HG03175 (cell line): Measurements from ENCODE around the gene CXADR.
A peak's percentile ranks its signal among the peaks of the same experiment; 100 is the strongest.

Source experiments
- ATAC-seq: cut with Tn5 transposase; IDR thresholded peaks from one replicate; pipeline ENCODE4 v1.9.1; 2021; ENCODE audit warnings: mild to moderate bottlenecking, moderate library complexity; ENCODE audit not compliant: unreplicated experiment

The CXADR gene

GRCh38 chr21:17585875-17586450, 73.1 kb downstream of the CXADR start:
- ATAC-seq, result no peak

- ATAC-seq, result no peak
Measured at GRCh38 chr21:17590430-17590829, 77.6 kb downstream of the CXADR start.

- no peak for ATAC-seq
Measured at GRCh38 chr21:17597680-17598079, 84.8 kb downstream of the CXADR start.

- ATAC-seq, result peak; percentile 84
Measured at GRCh38 chr21:17598437-17598836, 85.6 kb downstream of the CXADR start.

- ATAC-seq, result no peak
Measured at GRCh38 chr21:17602874-17603273, 90.0 kb downstream of the CXADR start.

- no peak for ATAC-seq
Measured at GRCh38 chr21:17607684-17608083, 94.8 kb downstream of the CXADR start.

GRCh38 chr21:17609681-17610080, 96.8 kb downstream of the CXADR start:
- no peak for ATAC-seq

GRCh38 chr21:17610911-17611310, 98.1 kb downstream of the CXADR start:
- ATAC-seq, result no peak

- peak; percentile 72 for ATAC-seq
Measured at GRCh38 chr21:17611414-17612022, 98.7 kb downstream of the CXADR start.

GRCh38 chr21:17612023-17612564, 99.3 kb downstream of the CXADR start:
- ATAC-seq, result peak; percentile 6

- peak; percentile 77 for ATAC-seq
Measured at GRCh38 chr21:17612565-17613241, 99.9 kb downstream of the CXADR start, which contains the start of gene BTG3. BTG3 (minus strand) TSS chr21:17612901; CDS start chr21:17609144, 3,757 bp downstream.

GRCh38 chr21:17613242-17613676, 100.4 kb downstream of the CXADR start:
- ATAC-seq, result peak; percentile 3

- no peak for ATAC-seq
Measured at GRCh38 chr21:17616831-17617230, 104.0 kb downstream of the CXADR start.

- no peak for ATAC-seq
Measured at GRCh38 chr21:17622018-17622417, 109.2 kb downstream of the CXADR start.

- no peak for ATAC-seq
Measured at GRCh38 chr21:17631195-17631594, 118.4 kb downstream of the CXADR start.

- no peak for ATAC-seq
Measured at GRCh38 chr21:17636711-17637110, 123.9 kb downstream of the CXADR start.

- ATAC-seq, result no peak
Measured at GRCh38 chr21:17640821-17641220, 128.0 kb downstream of the CXADR start.
